Vagina (tissue), 2 donors: ENCODE results near the gene TEAD3. TPM values are rescaled to one million over a fixed set of nuclear protein-coding genes. Genes with fewer than 3 reads are reported as not detected.

Experiments used
- DNase-seq, 2 donors: peaks; one replicate each; pipeline ENCODE4 v3.0.0-alpha.2; 2017; ENCODE audit errors: extremely low spot score in 2 of 2
- H3K27ac ChIP-seq: fragments of 200-600 bp; sonication (generic); one replicate; pipeline ENCODE4 v1.5.1; 2019
- H3K27me3 ChIP-seq: fragments of 200-600 bp; sonication (generic); one replicate; pipeline ENCODE4 v1.5.1; 2019
- H3K36me3 ChIP-seq, 2 donors: fragments of 200-600 bp; sonication (generic); one replicate each; pipeline ENCODE4 v1.5.1; 2017 to 2019
- H3K4me1 ChIP-seq: fragments of 200-600 bp; sonication (generic); one replicate; pipeline ENCODE4 v1.5.1; 2019
- H3K4me3 ChIP-seq, 2 donors: fragments of 200-600 bp; sonication (generic); 1 replicate in 1 of 2; 2 replicates in 1 of 2; pipeline ENCODE4 v1.5.1; 2016 to 2019
- H3K9me3 ChIP-seq: fragments of 200-600 bp; sonication (generic); one replicate; pipeline ENCODE4 v1.5.1; 2019
- POLR2A ChIP-seq, 2 donors: fragments of 450-650 bp; IDR thresholded peaks; one replicate each; pipeline ENCODE4 v1.6.1; 2017; ENCODE audit warnings: antibody characterized with exemption in 2 of 2, mild to moderate bottlenecking in 2 of 2, moderate library complexity in 2 of 2
- POLR2AphosphoS5 ChIP-seq, 2 donors: sonication (generic); formaldehyde crosslinking; IDR thresholded peaks; one replicate each; pipeline ENCODE4 v1.9.0; 2017; ENCODE audit warnings: antibody characterized with exemption in 2 of 2, mild to moderate bottlenecking in 2 of 2, low read depth in 1 of 2; ENCODE audit not compliant: insufficient read depth in 1 of 2
- intact Hi-C: fragments of 100-400 bp; cut with DNase I; formaldehyde crosslinking; loops from one replicate; pipeline ENCODE4 v1.15.1; 2023
- total RNA-seq: library from RNA; depleted of rRNA; stranded (reverse); fragments of >200 nt; gene quantifications from one replicate; pipeline ENCODE4 v1.2.3, GENCODE V29; 2016
- TF ChIP-seq, protein P1 (sequence below), 3 experiments: fragments of 450-650 bp in 2 of 3; fragments of 200-600 bp in 1 of 3; sonication (generic) in 1 of 3; IDR thresholded peaks; one replicate each; pipeline ENCODE4 v1.5.1; 2017 to 2019; ENCODE audit warnings: antibody characterized with exemption in 3 of 3, mild to moderate bottlenecking in 2 of 3, moderate library complexity in 2 of 3

Gene TEAD3
- total RNA-seq, 1 donor from 2014 or later: 29.0 TPM

GRCh38 chr6:35483490-35483889, 13.4 kb downstream of the TEAD3 start:
- no peak for DNase-seq
- H3K27me3 ChIP-seq: no peaks in the 10 kb centered on the region
- TF ChIP-seq POLR2AphosphoS5 (IDR thresholded peaks at IDR 0.05; ENCODE audit: insufficient read depth in 1 of 2, low read depth in 1 of 2) (no peak), POLR2A (IDR thresholded peaks at IDR 0.05) (no peak)
- TF ChIP-seq, protein P1, sequence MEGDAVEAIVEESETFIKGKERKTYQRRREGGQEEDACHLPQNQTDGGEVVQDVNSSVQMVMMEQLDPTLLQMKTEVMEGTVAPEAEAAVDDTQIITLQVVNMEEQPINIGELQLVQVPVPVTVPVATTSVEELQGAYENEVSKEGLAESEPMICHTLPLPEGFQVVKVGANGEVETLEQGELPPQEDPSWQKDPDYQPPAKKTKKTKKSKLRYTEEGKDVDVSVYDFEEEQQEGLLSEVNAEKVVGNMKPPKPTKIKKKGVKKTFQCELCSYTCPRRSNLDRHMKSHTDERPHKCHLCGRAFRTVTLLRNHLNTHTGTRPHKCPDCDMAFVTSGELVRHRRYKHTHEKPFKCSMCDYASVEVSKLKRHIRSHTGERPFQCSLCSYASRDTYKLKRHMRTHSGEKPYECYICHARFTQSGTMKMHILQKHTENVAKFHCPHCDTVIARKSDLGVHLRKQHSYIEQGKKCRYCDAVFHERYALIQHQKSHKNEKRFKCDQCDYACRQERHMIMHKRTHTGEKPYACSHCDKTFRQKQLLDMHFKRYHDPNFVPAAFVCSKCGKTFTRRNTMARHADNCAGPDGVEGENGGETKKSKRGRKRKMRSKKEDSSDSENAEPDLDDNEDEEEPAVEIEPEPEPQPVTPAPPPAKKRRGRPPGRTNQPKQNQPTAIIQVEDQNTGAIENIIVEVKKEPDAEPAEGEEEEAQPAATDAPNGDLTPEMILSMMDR (IDR thresholded peaks at IDR 0.05): no peak
- peaks cover 0 to 13% of the 10 kb centered on the region in 2 donors for H3K36me3 ChIP-seq
- intact Hi-C loops: no loop called here
- H3K4me3 ChIP-seq: no peak overlapping the region
- peaks cover 40% of the 10 kb centered on the region for H3K4me1 ChIP-seq
- H3K9me3 ChIP-seq: no peaks in the 10 kb centered on the region
- H3K27ac ChIP-seq: peak overlapping the region; percentile 97

- H3K36me3 ChIP-seq: peaks cover 0 to 18% of the 10 kb centered on the region in 2 donors
- no peaks in the 10 kb centered on the region for H3K27me3 ChIP-seq
- DNase-seq: no peak
- no peaks in the 10 kb centered on the region for H3K9me3 ChIP-seq
- TF ChIP-seq POLR2A (IDR thresholded peaks at IDR 0.05) (no peak), POLR2AphosphoS5 (IDR thresholded peaks at IDR 0.05; ENCODE audit: insufficient read depth in 1 of 2, low read depth in 1 of 2) (no peak)
- TF ChIP-seq, protein P1 (IDR thresholded peaks at IDR 0.05): no peak
- no peak overlapping the region for H3K4me3 ChIP-seq
- H3K4me1 ChIP-seq: peaks cover 36% of the 10 kb centered on the region
- intact Hi-C loops: no loop called here
- H3K27ac ChIP-seq: no peak overlapping the region
Observed at GRCh38 chr6:35483062-35483461, 13.8 kb downstream of the TEAD3 start.

DNA sequence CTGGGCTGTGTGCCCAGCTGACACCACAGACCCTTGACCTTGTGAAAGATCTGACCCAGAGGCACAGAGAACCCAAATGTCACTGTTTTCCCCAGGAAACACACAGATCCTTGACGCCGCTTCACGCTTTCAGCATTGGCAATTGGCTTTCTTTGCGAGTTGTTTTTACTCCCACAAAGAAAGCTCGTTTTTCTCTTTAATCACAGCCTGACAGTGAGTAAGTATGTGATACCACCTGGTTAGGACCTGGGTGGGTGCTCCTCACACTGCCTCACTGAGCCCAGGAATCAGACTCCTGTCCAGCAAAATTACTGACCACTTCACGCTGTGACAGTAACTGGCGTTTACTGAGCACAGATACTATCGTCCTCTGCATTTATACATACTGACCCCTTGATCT, 15.7 kb downstream of the TEAD3 start:
- Histone ChIP-seq H3K27me3 (no peaks in the 10 kb centered on the region), H3K36me3 (peaks cover 0 to 21% of the 10 kb centered on the region in 2 donors), H3K4me1 (peaks cover 18% of the 10 kb centered on the region), H3K4me3 (no peak overlapping the region), H3K9me3 (no peaks in the 10 kb centered on the region), H3K27ac (no peak overlapping the region)
- TF ChIP-seq POLR2A (IDR thresholded peaks at IDR 0.05): no peak
- DNase-seq: no peak
- intact Hi-C loops: no loop called here

DNA sequence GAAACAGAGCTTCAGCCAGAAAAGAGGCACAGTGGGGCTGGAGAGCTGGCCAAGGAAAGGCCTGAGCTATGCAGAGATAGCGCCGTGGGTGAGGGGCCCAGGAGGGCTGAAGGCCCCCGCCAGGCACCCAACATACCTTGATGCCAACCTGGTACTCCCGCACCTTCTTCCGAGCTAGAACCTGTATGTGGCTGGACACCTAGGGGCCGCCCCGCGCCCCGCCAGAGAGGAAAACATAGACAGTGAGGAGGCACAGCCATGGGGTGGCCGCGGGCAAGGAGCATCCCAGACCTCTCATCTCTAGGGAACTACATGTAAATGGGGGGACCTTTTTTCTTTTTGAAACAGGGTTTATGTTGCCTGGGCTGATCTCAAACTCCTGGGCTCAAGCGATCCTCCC, 16.7 kb downstream of the TEAD3 start:
- DNase-seq: no peak
- Histone ChIP-seq H3K36me3 (peaks cover 0 to 28% of the 10 kb centered on the region in 2 donors), H3K27ac (no peak overlapping the region)

DNA sequence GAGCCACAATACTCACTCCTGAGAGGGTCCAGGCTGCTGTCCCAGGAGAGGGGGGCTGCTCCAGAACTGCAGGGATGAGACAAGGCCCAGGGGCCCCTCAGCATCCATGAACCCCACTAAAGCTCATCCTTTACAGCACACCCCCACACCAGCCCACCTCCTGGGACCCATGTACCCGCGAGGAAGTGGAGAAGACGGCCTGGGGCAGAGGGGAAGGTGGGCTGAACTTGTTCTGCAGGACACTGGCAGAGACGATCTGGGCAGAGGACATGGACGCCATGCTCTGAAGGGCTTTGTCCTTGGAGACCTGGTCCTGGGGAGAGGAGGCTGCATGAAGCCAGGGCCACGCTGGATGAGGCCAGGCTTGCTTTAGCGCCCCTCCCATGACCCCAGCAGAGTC, 18.6 kb downstream of the TEAD3 start:
- TF ChIP-seq, protein P1 (IDR thresholded peaks at IDR 0.05): no peak
- no peak for TF ChIP-seq POLR2A (IDR thresholded peaks at IDR 0.05)
- no peak for TF ChIP-seq POLR2AphosphoS5 (IDR thresholded peaks at IDR 0.05; ENCODE audit: insufficient read depth in 1 of 2, low read depth in 1 of 2)
- peaks cover 0 to 44% of the 10 kb centered on the region in 2 donors for H3K36me3 ChIP-seq
- intact Hi-C loops: no loop called here

More for the DNA sequence above, 16.7 kb downstream of the TEAD3 start:
- Histone ChIP-seq H3K9me3 (no peaks in the 10 kb centered on the region), H3K27me3 (no peaks in the 10 kb centered on the region), H3K4me3 (no peak overlapping the region), H3K4me1 (peaks cover 7% of the 10 kb centered on the region)
- TF ChIP-seq, protein P1 (IDR thresholded peaks at IDR 0.05): no peak
- TF ChIP-seq POLR2AphosphoS5 (IDR thresholded peaks at IDR 0.05; ENCODE audit: insufficient read depth in 1 of 2, low read depth in 1 of 2) (no peak), POLR2A (IDR thresholded peaks at IDR 0.05) (no peak)
- intact Hi-C loops: no loop called here

More for the DNA sequence above, 18.6 kb downstream of the TEAD3 start:
- DNase-seq: no peak
- H3K9me3 ChIP-seq: no peaks in the 10 kb centered on the region
- H3K27me3 ChIP-seq: no peaks in the 10 kb centered on the region
- no peaks in the 10 kb centered on the region for H3K4me1 ChIP-seq
- H3K4me3 ChIP-seq: no peak overlapping the region
- H3K27ac ChIP-seq: no peak overlapping the region
